HFFc6 (cell line): Measurements from ENCODE around the gene PXT1. TPM values are rescaled to one million over a fixed set of nuclear protein-coding genes. Genes with fewer than 3 reads are reported as not detected.

Source experiments
- DNase-seq: peaks from one replicate; pipeline ENCODE4 v3.0.0-alpha.2; 2018
- H3K27ac Mint-ChIP-seq: 2 replicates; pipeline ENCODE4 v1.8.0; 2020; ENCODE audit warnings: mild to moderate bottlenecking, mixed read lengths
- H3K27me3 Mint-ChIP-seq: 2 replicates; pipeline ENCODE4 v1.8.0; 2021; ENCODE audit warnings: mild to moderate bottlenecking, moderate library complexity, mixed read lengths; ENCODE audit not compliant: insufficient read depth
- H3K36me3 Mint-ChIP-seq: 2 replicates; pipeline ENCODE4 v1.8.0; 2021; ENCODE audit warnings: low read depth, mixed read lengths
- H3K4me1 Mint-ChIP-seq: 2 replicates; pipeline ENCODE4 v1.8.0; 2020; ENCODE audit warnings: low read depth, mixed read lengths
- H3K4me3 Mint-ChIP-seq: 2 replicates; pipeline ENCODE4 v1.8.0; 2020; ENCODE audit warnings: mild to moderate bottlenecking, moderate library complexity, mixed read lengths
- H3K9me3 Mint-ChIP-seq: 2 replicates; pipeline ENCODE4 v1.8.0; 2020; ENCODE audit warnings: mild to moderate bottlenecking, mixed read lengths
- CTCF ChIP-seq: fragments of 200-600 bp; sonication (generic); IDR thresholded peaks from 2 replicates; pipeline ENCODE4 v1.5.0; 2021; ENCODE audit warnings: antibody characterized with exemption, mild to moderate bottlenecking
- total RNA-seq, 6 experiments: library from RNA; stranded (reverse); fragmentation: NEBNext Ultra II Directional; extraction: Animal tissue kit (Norgen Biotek cat#: 25700); gene quantifications; 2 replicates in 1 of 6; 3 replicates in 5 of 6; pipeline ENCODE4 v1.2.3, GENCODE V29; 2021

PXT1 gene
- total RNA-seq, 6 experiments from 2014 or later, result 0.09 to 0.12 (median 0.09) TPM; not detected in 3

- H3K4me3 Mint-ChIP-seq, result no peak overlapping the region
- no peaks in the 10 kb centered on the region for H3K36me3 Mint-ChIP-seq
- H3K9me3 Mint-ChIP-seq, result no peaks in the 10 kb centered on the region
- DNase-seq, result no peak
- no peak for TF ChIP-seq CTCF
- peaks cover 18% of the 10 kb centered on the region for H3K27me3 Mint-ChIP-seq
- peaks cover 8% of the 10 kb centered on the region for H3K4me1 Mint-ChIP-seq
- no peak overlapping the region for H3K27ac Mint-ChIP-seq
Measured at GRCh38 chr6:36404164-36404563, 38.5 kb downstream of the PXT1 start.

DNA sequence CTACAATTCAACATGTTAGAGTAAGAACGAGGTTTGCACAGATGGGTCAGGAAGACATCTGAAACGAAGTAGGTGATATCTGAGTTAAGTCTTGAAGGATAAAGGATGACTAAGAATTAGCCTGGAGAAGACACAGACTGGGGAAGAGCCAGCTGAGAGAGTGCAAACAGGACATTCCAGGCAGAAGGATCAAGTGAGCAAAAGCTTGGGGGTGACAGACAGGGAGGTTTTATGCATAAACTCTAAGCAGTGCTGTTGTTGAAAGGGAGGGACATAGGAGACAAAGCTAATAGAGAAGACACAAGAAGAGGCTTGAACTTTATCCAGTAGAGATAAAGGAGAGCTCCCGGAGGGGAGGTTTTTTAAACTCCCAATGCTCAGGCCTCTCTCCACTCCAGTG, 40.2 kb downstream of the PXT1 start:
- Mint-ChIP-seq H3K36me3 (no peaks in the 10 kb centered on the region), H3K4me1 (peaks cover 8% of the 10 kb centered on the region), H3K9me3 (no peaks in the 10 kb centered on the region), H3K27ac (no peak overlapping the region), H3K4me3 (no peak overlapping the region), H3K27me3 (peaks cover 14% of the 10 kb centered on the region)
- DNase-seq, result no peak
- no peak for TF ChIP-seq CTCF

- no peak overlapping the region for H3K27ac Mint-ChIP-seq
- no peaks in the 10 kb centered on the region for H3K36me3 Mint-ChIP-seq
- H3K4me3 Mint-ChIP-seq, result no peak overlapping the region
- no peak for TF ChIP-seq CTCF
- no peak for DNase-seq
- no peaks in the 10 kb centered on the region for H3K9me3 Mint-ChIP-seq
- peaks cover 13% of the 10 kb centered on the region for H3K27me3 Mint-ChIP-seq
- H3K4me1 Mint-ChIP-seq, result peaks cover 8% of the 10 kb centered on the region
Measured at GRCh38 chr6:36399970-36400369, 42.7 kb downstream of the PXT1 start.

DNA sequence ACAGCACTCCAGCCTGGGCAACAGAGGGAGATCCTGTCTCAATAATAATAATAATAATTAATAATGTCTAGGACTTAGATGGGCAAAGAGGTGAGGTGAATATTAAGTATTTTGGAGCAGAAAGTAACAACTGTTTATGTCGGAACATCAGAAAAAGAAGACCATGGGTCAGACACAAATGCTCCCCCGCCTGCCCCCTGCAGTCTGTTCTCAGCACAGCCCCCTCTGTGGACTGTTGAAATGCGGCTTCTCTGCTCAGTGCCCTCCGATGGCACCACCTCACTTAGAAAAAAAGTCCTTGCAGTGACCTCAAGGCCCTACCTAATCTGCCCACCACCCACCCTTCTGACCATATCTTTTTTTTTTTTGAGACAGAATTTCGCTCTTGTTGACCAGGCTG, 50.0 kb downstream of the PXT1 start:
- Mint-ChIP-seq H3K27ac (no peak overlapping the region), H3K4me3 (no peak overlapping the region), H3K4me1 (peaks cover 6% of the 10 kb centered on the region; the same call in 1 of the 2 replicates), H3K9me3 (peaks cover 4% of the 10 kb centered on the region), H3K36me3 (peaks cover 5% of the 10 kb centered on the region), H3K27me3 (peaks cover 20% of the 10 kb centered on the region)
- TF ChIP-seq CTCF, result 0 out of 2 replicates have a peak, but pooled peaks have one; percentile 9
- DNase-seq, result no peak

DNA sequence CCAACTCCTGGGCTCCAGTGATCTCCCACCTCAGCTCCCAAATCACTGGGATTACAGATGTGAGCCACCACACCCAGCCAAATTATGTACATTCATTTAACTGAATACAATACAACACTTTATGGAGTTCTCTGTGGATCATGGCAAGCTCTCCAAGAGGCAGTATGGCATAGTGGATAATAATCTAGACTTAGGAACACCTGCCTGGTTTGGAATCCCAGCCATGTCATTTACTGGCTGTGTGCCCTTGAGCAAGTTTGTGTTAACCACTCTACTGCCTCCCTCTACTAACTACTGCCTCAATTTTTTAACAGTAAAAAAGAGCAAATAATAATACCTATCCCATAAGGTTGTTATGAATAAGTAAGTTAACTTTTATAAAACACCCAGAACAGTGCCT, 53.3 kb downstream of the PXT1 start:
- no peak overlapping the region for H3K27ac Mint-ChIP-seq
- peaks cover 31% of the 10 kb centered on the region for H3K27me3 Mint-ChIP-seq
- no peak overlapping the region for H3K4me3 Mint-ChIP-seq
- DNase-seq, result no peak
- H3K4me1 Mint-ChIP-seq, result peaks cover 26% of the 10 kb centered on the region
- H3K36me3 Mint-ChIP-seq, result peaks cover 5% of the 10 kb centered on the region
- TF ChIP-seq CTCF, result no peak
- H3K9me3 Mint-ChIP-seq, result peaks cover 4% of the 10 kb centered on the region
